Parathyroid adenoma (tissue), 2 donors: ENCODE measurements around the gene SEC62.

ENCODE experiments used
- H2AFZ ChIP-seq: fragments of 300-600 bp; sonication (generic); one replicate; pipeline ENCODE4 v1.7.0; 2017; ENCODE audit warnings: antibody characterized with exemption, mild to moderate bottlenecking
- H3K27ac ChIP-seq: fragments of 300-600 bp; sonication (generic); one replicate; pipeline ENCODE4 v1.7.0; 2017
- H3K27me3 ChIP-seq: fragments of 300-600 bp; sonication (generic); one replicate; pipeline ENCODE4 v1.7.0; 2017; ENCODE audit warnings: low read length; ENCODE audit not compliant: control insufficient read depth, insufficient read depth
- H3K36me3 ChIP-seq: fragments of 300-600 bp; sonication (generic); one replicate; pipeline ENCODE4 v1.7.0; 2017; ENCODE audit warnings: low read length; ENCODE audit not compliant: control insufficient read depth, insufficient read depth
- H3K4me1 ChIP-seq: fragments of 300-600 bp; sonication (generic); one replicate; pipeline ENCODE4 v1.7.0; 2017; ENCODE audit warnings: control low read depth
- H3K4me2 ChIP-seq: fragments of 300-600 bp; sonication (generic); one replicate; pipeline ENCODE4 v1.7.0; 2017; ENCODE audit warnings: low read length
- H3K4me3 ChIP-seq: fragments of 300-600 bp; sonication (generic); one replicate; pipeline ENCODE4 v1.7.0; 2017; ENCODE audit warnings: low read depth, low read length
- H3K79me2 ChIP-seq: fragments of 300-600 bp; sonication (generic); one replicate; pipeline ENCODE4 v1.7.0; 2017; ENCODE audit warnings: control low read depth
- H3K9ac ChIP-seq: fragments of 300-600 bp; sonication (generic); one replicate; pipeline ENCODE4 v1.7.0; 2017; ENCODE audit warnings: mild to moderate bottlenecking
- H3K9me3 ChIP-seq: fragments of 300-600 bp; sonication (generic); one replicate; pipeline ENCODE4 v1.7.0; 2017; ENCODE audit warnings: low read length; ENCODE audit not compliant: control insufficient read depth
- CTCF ChIP-seq: fragments of 300-600 bp; sonication (generic); IDR thresholded peaks from one replicate; pipeline ENCODE4 v1.7.0; 2017; ENCODE audit warnings: antibody characterized with exemption, mild to moderate bottlenecking
- donor health status: primary hyperparathyroidism.

SEC62 gene

GRCh38 chr3:169990431-169990830, 23.8 kb downstream of the SEC62 start:
- Histone ChIP-seq H3K79me2 (no peaks in the 10 kb centered on the region), H3K27me3 (no peaks in the 10 kb centered on the region), H3K27ac (no peak overlapping the region), H3K4me3 (no peak overlapping the region), H3K36me3 (no peaks in the 10 kb centered on the region), H3K9me3 (no peaks in the 10 kb centered on the region), H3K4me1 (no peaks in the 10 kb centered on the region), H3K4me2 (no peak overlapping the region), H2AFZ (no peak overlapping the region), H3K9ac (no peak overlapping the region)
- TF ChIP-seq CTCF: no peak

DNA sequence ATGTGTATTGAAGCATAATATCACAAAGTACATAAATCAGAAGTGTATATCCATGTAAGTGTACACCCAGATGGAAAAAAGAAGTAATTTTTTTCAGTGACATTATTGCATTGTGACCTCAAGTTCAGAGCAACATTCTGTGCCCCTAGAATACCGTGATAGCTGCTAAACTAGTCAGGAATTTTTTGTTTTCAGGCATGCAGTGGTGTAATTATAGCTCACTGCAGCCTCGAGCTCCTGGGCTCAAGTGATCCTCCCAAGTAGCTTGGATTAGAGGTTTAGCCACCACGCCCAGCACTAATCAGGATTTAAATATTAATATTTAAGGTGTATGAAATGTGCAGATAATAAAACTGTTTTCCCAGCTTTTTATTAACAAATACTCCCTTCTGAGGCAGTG, 25.5 kb downstream of the SEC62 start:
- no peaks in the 10 kb centered on the region for H3K27me3 ChIP-seq
- H3K9ac ChIP-seq: no peak overlapping the region
- no peaks in the 10 kb centered on the region for H3K36me3 ChIP-seq
- H3K27ac ChIP-seq: no peak overlapping the region
- H3K4me3 ChIP-seq: no peak overlapping the region
- H3K9me3 ChIP-seq: no peaks in the 10 kb centered on the region
- no peak overlapping the region for H2AFZ ChIP-seq
- H3K4me1 ChIP-seq: no peaks in the 10 kb centered on the region
- H3K79me2 ChIP-seq: no peaks in the 10 kb centered on the region
- no peak overlapping the region for H3K4me2 ChIP-seq
- no peak for TF ChIP-seq CTCF

- H2AFZ ChIP-seq: no peak overlapping the region
- H3K9ac ChIP-seq: no peak overlapping the region
- H3K79me2 ChIP-seq: no peaks in the 10 kb centered on the region
- no peaks in the 10 kb centered on the region for H3K27me3 ChIP-seq
- no peaks in the 10 kb centered on the region for H3K4me1 ChIP-seq
- H3K27ac ChIP-seq: no peak overlapping the region
- TF ChIP-seq CTCF: no peak
- H3K36me3 ChIP-seq: no peaks in the 10 kb centered on the region
- H3K4me2 ChIP-seq: no peak overlapping the region
- H3K9me3 ChIP-seq: no peaks in the 10 kb centered on the region
- H3K4me3 ChIP-seq: no peak overlapping the region
Observed at GRCh38 chr3:169992781-169993180, 26.2 kb downstream of the SEC62 start.

GRCh38 chr3:169993761-169994160, 27.2 kb downstream of the SEC62 start:
- no peaks in the 10 kb centered on the region for H3K4me1 ChIP-seq
- H3K4me2 ChIP-seq: no peak overlapping the region
- no peaks in the 10 kb centered on the region for H3K27me3 ChIP-seq
- H3K9ac ChIP-seq: no peak overlapping the region
- TF ChIP-seq CTCF: no peak
- no peaks in the 10 kb centered on the region for H3K36me3 ChIP-seq
- no peak overlapping the region for H3K4me3 ChIP-seq
- no peak overlapping the region for H2AFZ ChIP-seq
- no peaks in the 10 kb centered on the region for H3K9me3 ChIP-seq
- no peaks in the 10 kb centered on the region for H3K79me2 ChIP-seq
- no peak overlapping the region for H3K27ac ChIP-seq

DNA sequence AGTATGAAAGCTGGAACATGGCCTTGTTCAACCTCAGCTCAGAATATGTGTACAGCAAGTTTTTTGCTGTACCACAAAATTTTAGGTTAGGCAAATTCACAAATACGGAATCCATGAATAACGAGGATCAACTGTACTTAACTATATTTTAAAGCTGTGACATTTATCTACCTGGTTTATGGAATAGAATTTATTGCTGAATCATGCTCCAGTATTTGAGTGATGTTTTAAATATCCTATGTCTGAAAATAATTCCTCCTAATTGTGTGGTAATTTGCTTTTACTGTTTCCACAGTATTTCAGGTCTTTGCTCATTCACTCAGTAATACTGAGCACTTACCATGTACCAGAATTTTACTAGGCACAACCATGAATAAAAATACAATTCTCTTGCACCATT, 29.5 kb downstream of the SEC62 start:
- H3K79me2 ChIP-seq: no peaks in the 10 kb centered on the region
- no peak overlapping the region for H2AFZ ChIP-seq
- no peak overlapping the region for H3K4me2 ChIP-seq
- H3K4me1 ChIP-seq: no peaks in the 10 kb centered on the region
- H3K36me3 ChIP-seq: no peaks in the 10 kb centered on the region
- H3K4me3 ChIP-seq: no peak overlapping the region
- no peak overlapping the region for H3K9ac ChIP-seq
- no peaks in the 10 kb centered on the region for H3K9me3 ChIP-seq
- no peak for TF ChIP-seq CTCF
- H3K27me3 ChIP-seq: no peaks in the 10 kb centered on the region
- no peak overlapping the region for H3K27ac ChIP-seq
